HG02852 (cell line): ENCODE data around the gene PTRHD1.

Source experiments
- ATAC-seq: cut with Tn5 transposase; IDR thresholded peaks from one replicate; pipeline ENCODE4 v1.9.1; 2021; ENCODE audit warnings: mild to moderate bottlenecking, moderate library complexity; ENCODE audit not compliant: unreplicated experiment

The PTRHD1 gene

GRCh38 chr2:24762518-24762917 lies 30.7 kb downstream of the PTRHD1 start:
- ATAC-seq = no peak

- no peak for ATAC-seq
Measured at GRCh38 chr2:24761866-24762265, 31.3 kb downstream of the PTRHD1 start.

- ATAC-seq = no peak
Measured at GRCh38 chr2:24756789-24757188, 36.4 kb downstream of the PTRHD1 start.

GRCh38 chr2:24754985-24755705 lies 38.0 kb downstream of the PTRHD1 start:
- no peak for ATAC-seq

- ATAC-seq = no peak
Measured at GRCh38 chr2:24749069-24749691, 44.0 kb downstream of the PTRHD1 start.

- no peak for ATAC-seq
Measured at GRCh38 chr2:24747299-24747698, 45.9 kb downstream of the PTRHD1 start.

GRCh38 chr2:24745825-24746224 lies 47.4 kb downstream of the PTRHD1 start:
- ATAC-seq = no peak

GRCh38 chr2:24744356-24744755 lies 48.8 kb downstream of the PTRHD1 start:
- no peak for ATAC-seq

GRCh38 chr2:24743924-24744323 lies 49.3 kb downstream of the PTRHD1 start:
- ATAC-seq = no peak

GRCh38 chr2:24742730-24743129 lies 50.5 kb downstream of the PTRHD1 start:
- no peak for ATAC-seq

- no peak for ATAC-seq
Measured at GRCh38 chr2:24740142-24740541, 53.0 kb downstream of the PTRHD1 start.
